SIG-M5 treated with dmso at 0.1 percent for 504 hours (cell line): Measurements from ENCODE around the gene ZNF641.
"Not testable (repeated sequence)": the region's sequence is repeated elsewhere in the genome, so short reads cannot be mapped to it uniquely, and the experiment has no call there.

Experiments used
- DNase-seq: peaks from one replicate; lab custom pipeline; 2025; ENCODE audit not compliant: unreplicated experiment; lab: John Stamatoyannopoulos, UW

Gene ZNF641

DNA sequence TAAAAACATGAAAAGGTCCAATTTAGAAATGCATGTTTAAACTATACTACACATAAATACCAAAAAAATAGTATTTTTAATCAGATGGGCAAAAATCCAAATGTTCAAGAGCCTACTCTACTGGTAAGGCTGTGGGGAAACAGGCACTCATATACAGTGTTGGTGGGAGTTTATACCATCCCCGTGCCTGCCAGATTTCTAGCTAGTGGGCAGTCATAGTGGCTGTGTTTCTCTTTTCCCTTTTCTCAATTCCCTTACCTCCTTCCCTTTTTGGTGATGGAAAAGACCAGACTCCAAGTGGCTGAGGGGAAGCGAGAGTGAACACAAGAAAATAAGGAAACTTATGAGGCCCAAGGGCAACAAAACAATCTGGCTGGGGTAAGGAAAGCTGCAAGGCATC lies 14.7 kb downstream of the ZNF641 start:
- no peak for DNase-seq

GRCh38 chr12:48334808-48335207 lies 15.9 kb downstream of the ZNF641 start:
- peak; percentile 39 for DNase-seq

DNA sequence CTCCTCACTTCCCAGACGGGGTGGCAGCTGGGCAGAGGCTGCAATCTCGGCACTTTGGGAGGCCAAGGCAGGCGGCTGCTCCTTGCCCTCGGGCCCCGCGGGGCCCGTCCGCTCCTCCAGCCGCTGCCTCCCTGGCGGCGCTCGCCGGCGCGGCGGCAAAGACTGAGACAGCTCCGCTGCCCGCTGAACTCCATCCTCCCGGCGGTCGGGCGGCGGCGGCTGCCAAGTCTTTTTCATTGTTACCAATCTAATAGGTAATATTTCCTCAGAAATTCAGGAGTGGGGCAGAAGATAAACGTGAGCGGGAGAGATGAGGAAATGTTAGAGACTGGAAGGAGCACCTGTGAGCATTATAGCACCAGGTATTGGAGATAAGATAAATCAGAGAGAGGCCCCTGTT lies 17.0 kb downstream of the ZNF641 start:
- DNase-seq: not testable (repeated sequence)

- DNase-seq: no peak
These were observed 19.3 kb downstream of the ZNF641 start for GRCh38 chr12:48331399-48331798.

DNA sequence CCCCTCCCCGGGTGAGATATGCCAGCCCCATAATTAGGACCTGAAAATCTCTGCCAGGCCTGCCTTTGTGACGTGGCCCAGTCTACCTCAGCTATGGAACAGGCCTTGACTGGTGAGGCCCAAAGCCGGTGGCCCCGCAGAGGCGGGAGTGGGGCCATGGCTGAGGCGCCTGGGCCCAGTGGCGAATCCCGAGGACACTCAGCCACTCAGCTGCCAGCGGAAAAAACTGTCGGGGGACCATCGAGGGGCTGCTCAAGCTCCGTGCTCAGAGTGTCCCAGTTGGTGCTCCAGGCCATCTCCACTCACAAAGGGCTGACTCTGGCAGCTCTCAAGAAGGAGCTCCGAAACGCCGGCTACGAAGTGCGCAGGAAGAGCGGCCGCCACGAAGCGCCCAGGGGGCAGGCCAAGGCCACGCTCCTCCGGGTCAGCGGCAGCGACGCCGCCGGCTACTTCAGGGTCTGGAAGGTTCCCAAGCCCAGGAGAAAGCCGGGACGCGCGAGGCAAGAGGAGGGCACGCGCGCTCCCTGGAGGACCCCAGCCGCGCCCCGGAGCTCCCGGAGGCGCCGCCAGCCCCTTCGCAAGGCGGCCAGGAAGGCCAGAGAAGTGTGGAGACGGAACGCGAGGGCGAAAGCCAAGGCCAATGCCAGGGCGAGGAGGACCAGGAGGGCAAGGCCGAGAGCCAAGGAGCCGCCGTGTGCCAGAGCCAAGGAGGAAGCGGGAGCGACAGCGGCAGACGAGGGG lies 21.4 kb downstream of the ZNF641 start:
- no peak for DNase-seq

- DNase-seq: no peak
These were observed 34.2 kb downstream of the ZNF641 start for GRCh38 chr12:48316491-48316890.

DNA sequence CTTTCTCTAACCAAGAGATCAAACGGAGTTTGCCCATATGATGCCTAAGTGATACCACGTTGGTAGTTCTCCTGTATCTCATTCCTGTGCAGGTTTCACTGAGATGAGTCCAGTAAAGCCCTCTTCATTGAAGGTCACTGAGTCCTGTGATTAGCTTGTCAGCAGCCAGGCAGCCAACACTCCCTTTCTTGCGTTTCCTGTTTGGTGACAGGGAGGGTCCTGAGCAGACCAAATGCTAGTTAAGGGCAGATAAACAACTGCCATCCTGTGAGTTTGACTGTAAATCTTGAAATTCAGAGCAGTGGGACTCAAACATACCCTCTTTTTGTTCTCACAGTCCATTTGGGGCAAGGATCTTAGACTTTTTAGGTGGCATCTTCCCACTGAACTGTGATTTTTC lies 39.4 kb downstream of the ZNF641 start:
- DNase-seq: no peak

GRCh38 chr12:48307269-48307668 lies 43.5 kb downstream of the ZNF641 start:
- DNase-seq: no peak

GRCh38 chr12:48305190-48305589 lies 45.5 kb downstream of the ZNF641 start:
- no peak for DNase-seq

GRCh38 chr12:48302161-48302911 lies 48.4 kb downstream of the ZNF641 start:
- DNase-seq: no peak

DNA sequence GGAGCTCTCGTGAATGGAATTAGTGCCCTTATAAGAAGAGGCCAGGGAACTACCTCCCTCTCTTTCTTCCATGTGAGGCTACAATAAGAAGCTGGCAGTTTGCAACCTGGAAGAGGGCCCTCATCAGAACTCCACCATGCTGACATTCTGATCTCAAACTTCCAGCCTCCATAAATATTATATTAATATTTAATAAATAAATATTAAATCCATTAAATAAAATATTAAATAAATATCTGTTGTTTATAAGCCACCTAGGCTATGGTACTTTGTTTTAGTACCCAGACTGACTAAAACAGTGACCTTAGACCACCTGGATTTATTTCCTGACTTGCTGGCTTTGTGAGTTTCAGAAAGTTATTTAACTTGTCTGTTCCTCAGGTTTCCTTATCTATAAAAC lies 49.9 kb downstream of the ZNF641 start:
- DNase-seq: no peak

DNA sequence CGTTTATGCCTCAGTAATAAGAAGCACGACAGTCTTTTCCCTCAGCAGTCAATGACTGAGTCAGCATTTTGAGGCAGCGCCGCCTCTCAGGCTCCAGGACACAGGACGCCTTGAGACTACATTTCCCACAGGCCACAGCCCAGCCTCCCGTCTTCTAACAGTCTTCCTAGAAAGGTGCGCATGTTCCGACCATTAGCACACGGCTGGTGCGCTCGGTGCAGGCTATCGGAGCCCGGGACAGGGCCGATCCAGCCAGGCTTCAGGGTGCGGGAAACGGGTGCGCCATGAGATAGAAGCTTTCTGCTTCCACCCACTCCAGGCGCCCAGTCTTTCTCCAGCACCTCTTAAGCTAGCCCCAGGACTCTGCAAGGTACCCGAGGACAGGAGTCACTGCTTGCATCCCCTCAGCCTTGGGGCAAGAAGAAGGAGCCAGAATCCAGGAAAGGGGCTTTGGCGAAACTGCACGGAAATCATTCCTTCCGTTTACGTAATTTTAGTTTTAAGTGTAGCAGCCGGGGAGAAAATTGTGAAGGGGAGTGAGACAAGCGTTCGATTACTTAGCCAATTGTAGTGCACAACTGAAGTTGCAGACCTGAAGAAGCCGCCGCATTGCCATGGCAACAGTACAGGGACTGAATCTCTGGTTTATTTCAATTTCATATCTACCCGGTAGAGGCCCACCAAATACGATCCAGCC lies 54.0 kb downstream of the ZNF641 start:
- DNase-seq: no peak

- no peak for DNase-seq
These were observed 58.7 kb downstream of the ZNF641 start for GRCh38 chr12:48292040-48292439.

DNA sequence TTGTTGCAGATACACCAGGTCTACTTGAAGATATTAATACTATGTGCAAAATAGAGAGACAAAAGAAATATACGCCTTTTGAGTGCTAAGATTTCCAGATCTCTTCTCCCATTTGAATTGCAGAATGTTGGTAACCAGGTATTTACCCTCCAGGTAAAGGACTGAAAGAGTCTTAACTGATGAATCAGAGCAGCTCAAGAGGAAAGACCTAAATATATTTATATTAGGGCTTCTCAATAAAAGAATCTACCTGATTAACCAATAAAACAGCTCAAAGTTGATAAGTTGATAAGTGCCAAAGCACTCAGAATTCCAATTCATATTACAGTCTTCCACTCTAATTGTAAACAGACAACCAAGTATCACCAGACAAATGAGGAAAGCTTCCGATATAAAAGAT lies 59.2 kb downstream of the ZNF641 start:
- DNase-seq: no peak

DNA sequence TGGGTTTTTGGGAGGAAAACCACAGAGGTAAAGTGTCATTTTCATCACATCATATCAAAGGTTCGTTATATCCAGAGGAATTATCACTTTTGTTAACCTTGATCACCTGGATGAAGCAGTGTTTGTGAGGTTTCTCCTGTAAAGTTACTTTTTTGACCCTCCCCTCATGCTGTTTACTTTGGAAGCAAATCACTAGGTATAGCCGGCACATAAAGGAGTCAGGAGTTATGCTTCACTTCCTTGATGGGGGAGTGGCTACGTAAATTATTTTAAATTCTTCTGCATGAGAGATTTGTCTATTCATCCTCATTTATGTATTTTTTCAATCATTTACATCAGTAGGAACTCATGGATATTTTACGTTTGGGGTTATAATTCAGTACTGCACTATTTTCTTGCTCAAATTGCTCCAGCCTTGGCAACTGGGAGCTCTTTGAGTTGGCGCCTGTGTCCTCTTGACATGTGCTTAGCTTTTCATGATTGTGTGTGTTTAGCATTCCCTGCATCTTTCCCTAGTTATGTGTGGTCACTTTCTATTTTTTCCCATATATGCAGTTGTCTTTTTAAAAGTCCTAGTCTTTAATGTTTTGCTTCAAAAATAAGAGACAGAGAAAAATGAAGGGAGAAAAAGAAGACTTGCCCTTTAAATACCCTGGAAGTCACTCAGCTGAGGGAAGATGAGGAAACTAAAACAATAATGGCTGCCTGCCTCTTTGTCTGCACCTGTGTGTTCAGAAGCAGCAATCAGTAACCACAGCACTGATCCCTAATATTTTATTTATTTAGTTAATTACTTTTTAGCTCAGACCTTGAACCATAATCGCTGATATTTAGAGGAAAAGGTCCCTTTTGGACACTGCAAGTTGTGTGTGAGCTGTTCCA lies 62.1 kb downstream of the ZNF641 start:
- no peak for DNase-seq
